Naive thymus-derived CD4-positive, alpha-beta T cell (primary cell): ENCODE data around the gene RGS10. TPM values are rescaled to one million over a fixed set of nuclear protein-coding genes. Genes with fewer than 3 reads are reported as not detected.
"Not testable (repeated sequence)": the region's sequence is repeated elsewhere in the genome, so short reads cannot be mapped to it uniquely, and the experiment has no call there.

Experiments
- ATAC-seq: fragments of 150-1000 bp; cut with Tn5 transposase; 2 replicates; pipeline ENCODE4 v1.10.0; 2021; ENCODE audit warnings: mild to moderate bottlenecking, moderate library complexity
- CTCF ChIA-PET: fragments of 350-600 bp; sonication (Branson Sonifier 250); formaldehyde crosslinking; loops from one replicate; lab custom pipeline; 2021; ENCODE audit warnings: antibody characterized with exemption; lab: Charles Lee
- POLR2A ChIA-PET: fragments of 350-600 bp; sonication (Branson Sonifier 250); formaldehyde crosslinking; loops from one replicate; lab custom pipeline; 2021; ENCODE audit warnings: antibody characterized with exemption, inconsistent platforms; lab: Charles Lee
- DNase-seq, 9 donors: peaks; one replicate each; pipeline versions ENCODE4 v3.0.0 to v3.0.0-alpha.2; 2020 to 2022; ENCODE audit warnings: mixed read lengths in 1 of 9
- H3K27ac ChIP-seq: one replicate; pipeline ENCODE4 v1.7.0; 2013; ENCODE audit warnings: mild to moderate bottlenecking, low read depth, low read length, moderate library complexity
- H3K27me3 ChIP-seq, 2 donors: one replicate each; pipeline ENCODE4 v1.7.0; 2013; ENCODE audit warnings: low read length in 2 of 2, mild to moderate bottlenecking in 2 of 2, moderate library complexity in 2 of 2; ENCODE audit not compliant: control insufficient read depth in 2 of 2, insufficient read depth in 2 of 2
- H3K36me3 ChIP-seq, 3 experiments: 1 replicate in 2 of 3; 2 replicates in 1 of 3; pipeline ENCODE4 v1.7.0; 2013; ENCODE audit warnings: low read length in 3 of 3, mild to moderate bottlenecking in 3 of 3, moderate library complexity in 1 of 3; ENCODE audit not compliant: insufficient read depth in 3 of 3, control insufficient read depth in 2 of 3
- H3K4me1 ChIP-seq, 2 donors: one replicate each; pipeline ENCODE4 v1.7.0; 2013; ENCODE audit warnings: low read length in 2 of 2, mild to moderate bottlenecking in 2 of 2, moderate library complexity in 1 of 2; ENCODE audit not compliant: control insufficient read depth in 2 of 2, insufficient read depth in 2 of 2
- H3K4me3 ChIP-seq: 2 replicates; pipeline ENCODE4 v1.7.0; 2013; ENCODE audit warnings: mild to moderate bottlenecking, low read length
- H3K9me3 ChIP-seq, 3 experiments: 1 replicate in 2 of 3; 2 replicates in 1 of 3; pipeline ENCODE4 v1.7.0; 2013; ENCODE audit warnings: low read length in 3 of 3; ENCODE audit not compliant: control insufficient read depth in 2 of 3
- H3K27ac Mint-ChIP-seq, 9 donors: one replicate each; pipeline ENCODE4 v1.8.0; 2020 to 2022; ENCODE audit warnings: mixed read lengths in 9 of 9, mild to moderate bottlenecking in 8 of 9, moderate library complexity in 5 of 9, inconsistent platforms in 2 of 9
- H3K27me3 Mint-ChIP-seq, 5 donors: one replicate each; pipeline ENCODE4 v1.8.0; 2021 to 2022; ENCODE audit warnings: mixed read lengths in 5 of 5, mild to moderate bottlenecking in 1 of 5
- H3K36me3 Mint-ChIP-seq, 5 donors: one replicate each; pipeline ENCODE4 v1.8.0; 2020 to 2022; ENCODE audit warnings: mixed read lengths in 5 of 5, mild to moderate bottlenecking in 3 of 5, inconsistent platforms in 1 of 5
- H3K4me1 Mint-ChIP-seq, 7 donors: one replicate each; pipeline ENCODE4 v1.8.0; 2020 to 2022; ENCODE audit warnings: mixed read lengths in 7 of 7, mild to moderate bottlenecking in 3 of 7, inconsistent platforms in 1 of 7
- H3K4me3 Mint-ChIP-seq, 10 donors: one replicate each; pipeline ENCODE4 v1.8.0; 2020 to 2022; ENCODE audit warnings: mild to moderate bottlenecking in 10 of 10, mixed read lengths in 10 of 10, moderate library complexity in 6 of 10, inconsistent platforms in 2 of 10
- H3K9me3 Mint-ChIP-seq, 11 donors: one replicate each; pipeline ENCODE4 v1.8.0; 2020 to 2022; ENCODE audit warnings: mixed read lengths in 11 of 11, mild to moderate bottlenecking in 4 of 11, inconsistent platforms in 1 of 11, moderate library complexity in 1 of 11
- intact Hi-C, 2 donors: fragments of 100-400 bp; cut with micrococcal nuclease; formaldehyde crosslinking; loops; one replicate each; pipeline ENCODE4 v1.15.1; 2023
- polyA plus RNA-seq, 2 donors: library from polyadenylated mRNA; unstranded; fragments of 300-500 nt; fragmentation: Illumina TruSeq; gene quantifications; one replicate each; pipeline ENCODE4 v1.2.3, GENCODE V29; 2021
- total RNA-seq, 6 experiments: library from RNA in 5 of 6; stranded (reverse) in 5 of 6; gene quantifications; 1 replicate in 5 of 6; 2 replicates in 1 of 6; pipeline ENCODE4 v1.2.3 and lab custom pipeline; 2021 to 2026

The RGS10 gene
- total and polyA plus RNA-seq, 7 experiments from 2014 or later, result 89.5 to 462 (median 188) TPM

DNA sequence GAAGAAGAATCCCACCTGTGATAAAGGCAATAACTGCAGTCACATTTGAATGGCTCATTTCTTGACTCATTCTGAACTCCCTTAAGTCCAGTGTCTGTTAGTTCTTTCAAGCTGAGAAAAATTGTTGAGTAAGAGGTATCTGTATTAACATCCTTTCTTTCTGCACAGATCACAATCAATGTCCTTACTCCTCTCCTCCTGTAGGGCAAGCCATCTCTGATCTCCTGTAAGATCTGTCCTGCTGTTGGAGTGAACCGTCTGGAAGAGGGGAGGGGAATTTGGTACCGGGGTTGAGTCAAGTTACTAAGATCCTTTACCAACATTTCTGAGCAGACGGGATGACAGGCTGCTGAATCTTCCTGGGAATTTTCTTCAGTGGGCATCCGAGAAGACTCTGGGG lies 19.6 kb upstream of the RGS10 start:
- ATAC-seq (no peak), DNase-seq (no peak)
- CTCF ChIA-PET, result no interaction called here
- Mint-ChIP-seq H3K4me1 (peaks cover 0 to 2% (median 0%) of the 10 kb centered on the region in 7 donors), H3K9me3 (no peaks in the 10 kb centered on the region), H3K4me3 (no peak overlapping the region), H3K36me3 (no peaks in the 10 kb centered on the region), H3K27me3 (no peaks in the 10 kb centered on the region), H3K27ac (no peak overlapping the region)
- POLR2A ChIA-PET, result no interaction called here
- Histone ChIP-seq H3K9me3 (no peaks in the 10 kb centered on the region), H3K4me1 (no peaks in the 10 kb centered on the region), H3K27me3 (no peaks in the 10 kb centered on the region), H3K27ac (no peak overlapping the region), H3K36me3 (no peaks in the 10 kb centered on the region), H3K4me3 (no peak overlapping the region)
- intact Hi-C loops, result no loop called here

GRCh38 chr10:119559511-119559910 lies 17.0 kb upstream of the RGS10 start:
- H3K4me1 ChIP-seq, H3K27me3 Mint-ChIP-seq, H3K9me3 ChIP-seq, H3K36me3 ChIP-seq, POLR2A ChIA-PET, H3K4me1 Mint-ChIP-seq, H3K9me3 Mint-ChIP-seq, DNase-seq, H3K27me3 ChIP-seq, H3K27ac ChIP-seq, ATAC-seq, intact Hi-C loops, H3K36me3 Mint-ChIP-seq, H3K4me3 Mint-ChIP-seq, H3K27ac Mint-ChIP-seq, H3K4me3 ChIP-seq, CTCF ChIA-PET: not testable (repeated sequence)

- H3K4me1 Mint-ChIP-seq, result not testable (repeated sequence)
These were observed 13.6 kb upstream of the RGS10 start for GRCh38 chr10:119556081-119556480.

DNA sequence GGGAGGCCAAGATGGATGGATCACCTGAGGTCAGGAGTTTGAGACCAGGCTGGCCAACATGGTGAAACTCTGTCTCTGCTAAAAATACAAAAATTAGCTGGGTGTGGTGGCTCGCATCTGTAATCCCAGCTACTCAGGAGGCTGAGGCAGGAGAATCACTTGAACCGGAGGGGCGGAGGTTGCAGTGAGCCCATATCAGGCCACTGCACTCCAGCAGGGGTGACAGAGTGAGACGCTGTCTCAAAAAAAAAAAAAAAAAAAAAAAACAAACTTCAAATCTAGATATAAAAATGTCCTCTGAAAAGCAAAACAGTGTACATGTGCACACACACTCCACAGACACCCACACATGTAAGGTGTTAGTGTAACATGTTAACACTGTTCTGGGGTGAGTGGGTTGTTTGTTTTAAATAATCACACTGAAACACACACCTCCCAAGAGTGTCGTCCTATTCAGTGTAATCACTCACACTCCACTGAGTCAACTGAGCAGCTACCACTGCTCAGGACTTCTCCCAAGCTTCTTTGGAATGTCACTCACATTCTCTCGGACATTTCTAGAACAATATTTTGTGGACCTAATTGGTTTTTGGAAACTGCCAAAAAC lies 12.8 kb upstream of the RGS10 start:
- Mint-ChIP-seq H3K9me3 (no peaks in the 10 kb centered on the region), H3K4me1 (no peaks in the 10 kb centered on the region), H3K36me3 (no peaks in the 10 kb centered on the region), H3K4me3 (no peak overlapping the region), H3K27ac (no peak overlapping the region), H3K27me3 (peaks cover 0 to 19% (median 0%) of the 10 kb centered on the region in 5 donors)
- intact Hi-C loops, result no loop called here
- ChIA-PET CTCF (no interaction called here), POLR2A (interaction anchor here (0.6 kb wide), 1 partner anchor 471 kb away, joined by 3 read pairs; no protein-coding TSS in a partner anchor)
- Histone ChIP-seq H3K9me3 (no peaks in the 10 kb centered on the region), H3K27me3 (no peaks in the 10 kb centered on the region), H3K27ac (no peak overlapping the region), H3K4me3 (no peak overlapping the region), H3K36me3 (no peaks in the 10 kb centered on the region), H3K4me1 (no peaks in the 10 kb centered on the region)
- ATAC-seq, result no peak
- DNase-seq, result peak in 1 of 9 donors; percentile 0

More at GRCh38 chr10:119556081-119556480, 13.6 kb upstream of the RGS10 start:
- POLR2A ChIA-PET, H3K36me3 Mint-ChIP-seq, H3K27me3 ChIP-seq, H3K4me1 ChIP-seq, H3K9me3 ChIP-seq, H3K4me3 Mint-ChIP-seq, ATAC-seq, CTCF ChIA-PET, H3K4me3 ChIP-seq, DNase-seq, H3K27ac Mint-ChIP-seq, intact Hi-C loops, H3K36me3 ChIP-seq, H3K27ac ChIP-seq, H3K9me3 Mint-ChIP-seq: not testable (repeated sequence)
- H3K27me3 Mint-ChIP-seq, result peaks cover 0 to 15% (median 0%) of the 10 kb centered on the region in 5 donors

DNA sequence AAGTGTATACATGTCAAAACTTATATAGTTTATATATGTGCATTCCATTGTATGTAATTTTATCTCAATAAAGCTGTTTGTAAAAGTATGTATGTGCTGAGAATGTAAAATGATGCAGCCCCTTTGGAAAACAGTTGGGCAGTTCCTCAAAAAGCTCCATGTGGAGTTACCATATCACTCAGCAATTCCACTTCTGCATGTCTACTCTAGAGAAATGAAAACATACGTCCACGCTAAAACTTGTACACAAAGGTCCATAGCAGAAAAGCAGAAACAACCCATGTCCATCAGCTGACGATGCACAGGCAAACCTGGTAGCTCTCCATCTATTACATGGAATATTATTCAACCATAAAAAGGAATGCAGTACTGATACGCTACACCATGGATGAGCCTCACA lies 8.3 kb upstream of the RGS10 start:
- no peak for DNase-seq
- ChIA-PET CTCF (no interaction called here), POLR2A (no interaction called here)
- peaks cover 0 to 3% (median 0%) of the 10 kb centered on the region in 7 donors for H3K4me1 Mint-ChIP-seq
- no peaks in the 10 kb centered on the region for H3K27me3 ChIP-seq
- no peaks in the 10 kb centered on the region for H3K36me3 Mint-ChIP-seq
- no peak overlapping the region for H3K4me3 Mint-ChIP-seq
- no peak overlapping the region for H3K27ac Mint-ChIP-seq
- intact Hi-C loops, result no loop called here
- no peak overlapping the region for H3K27ac ChIP-seq
- H3K9me3 Mint-ChIP-seq, result no peaks in the 10 kb centered on the region
- no peaks in the 10 kb centered on the region for H3K4me1 ChIP-seq
- H3K9me3 ChIP-seq, result no peaks in the 10 kb centered on the region
- ATAC-seq, result no peak
- no peak overlapping the region for H3K4me3 ChIP-seq
- H3K27me3 Mint-ChIP-seq, result peaks cover 0 to 50% (median 8%) of the 10 kb centered on the region in 5 donors
- H3K36me3 ChIP-seq, result no peaks in the 10 kb centered on the region

DNA sequence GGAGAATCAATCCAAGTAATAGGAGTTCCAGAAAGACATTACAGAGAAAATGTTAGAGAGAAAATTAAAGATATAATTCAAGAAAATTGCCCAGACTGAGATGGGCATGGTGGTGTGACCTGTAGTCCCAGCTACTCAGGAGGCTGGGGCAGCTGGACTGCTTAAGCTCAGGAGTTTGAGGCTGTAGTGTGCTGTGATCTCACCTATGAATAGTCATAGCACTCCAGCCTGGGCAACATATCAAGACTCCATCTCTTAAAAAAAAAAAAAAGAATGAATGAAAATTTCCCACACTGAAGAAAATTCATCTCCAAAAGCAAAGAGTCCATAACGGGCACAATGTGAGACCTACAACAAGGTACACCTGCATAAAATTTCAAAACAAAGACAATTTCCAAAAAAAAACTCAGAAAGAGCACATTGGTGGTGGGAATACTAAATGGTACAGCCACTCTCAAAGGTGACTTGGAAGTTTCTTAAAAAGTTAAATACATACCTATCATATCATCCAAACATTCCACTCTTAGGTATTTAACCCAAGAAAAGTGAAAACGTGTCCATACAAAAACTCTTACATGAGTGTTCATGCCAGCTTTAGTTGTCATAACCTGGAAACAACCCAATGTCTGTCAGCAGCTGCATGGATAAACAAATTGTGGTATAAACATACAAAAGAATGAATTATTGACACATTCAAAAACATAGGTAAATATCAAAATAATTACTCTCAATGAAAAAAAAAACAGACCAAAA lies 6.9 kb upstream of the RGS10 start:
- H3K27ac ChIP-seq, result no peak overlapping the region
- H3K4me3 ChIP-seq, result no peak overlapping the region
- H3K36me3 Mint-ChIP-seq, result no peaks in the 10 kb centered on the region
- no peaks in the 10 kb centered on the region for H3K27me3 ChIP-seq
- H3K9me3 Mint-ChIP-seq, result no peaks in the 10 kb centered on the region
- H3K4me3 Mint-ChIP-seq, result no peak overlapping the region
- peaks cover 0 to 53% (median 8%) of the 10 kb centered on the region in 5 donors for H3K27me3 Mint-ChIP-seq
- peaks cover 0 to 7% (median 0%) of the 10 kb centered on the region in 7 donors for H3K4me1 Mint-ChIP-seq
- DNase-seq (no peak), ATAC-seq (no peak)
- intact Hi-C loops, result no loop called here
- CTCF ChIA-PET, result interaction anchor here (0.7 kb wide), 1 partner anchor 125 kb away, joined by 3 read pairs; no protein-coding TSS in a partner anchor
- H3K36me3 ChIP-seq, result no peaks in the 10 kb centered on the region
- H3K27ac Mint-ChIP-seq, result peak overlapping the region in 1 of 9 donors; percentile 0
- H3K4me1 ChIP-seq, result no peaks in the 10 kb centered on the region
- POLR2A ChIA-PET, result interaction anchor here (0.7 kb wide), 3 partner anchors 14 to 343 kb away, joined by 3 to 8 read pairs (median 3); no protein-coding TSS in a partner anchor
- no peaks in the 10 kb centered on the region for H3K9me3 ChIP-seq
